Nephron (organoid): ENCODE data around the gene C1orf35.
A peak's percentile ranks its signal among the peaks of the same experiment; 100 is the strongest.

ENCODE experiments used
- H3K27ac Mint-ChIP-seq, 3 experiments: 2 replicates each; pipeline ENCODE4 v1.8.0; 2020; ENCODE audit warnings: mixed read lengths in 3 of 3, mild to moderate bottlenecking in 2 of 3, moderate library complexity in 1 of 3
- H3K27me3 Mint-ChIP-seq: 2 replicates; pipeline ENCODE4 v1.8.0; 2021; ENCODE audit warnings: low read depth, mild to moderate bottlenecking, moderate library complexity, mixed read lengths
- H3K36me3 Mint-ChIP-seq: 2 replicates; pipeline ENCODE4 v1.8.0; 2020; ENCODE audit warnings: low read depth, mixed read lengths
- H3K4me1 Mint-ChIP-seq: 2 replicates; pipeline ENCODE4 v1.8.0; 2020; ENCODE audit warnings: mixed read lengths
- H3K4me3 Mint-ChIP-seq, 3 experiments: 2 replicates each; pipeline ENCODE4 v1.8.0; 2020; ENCODE audit warnings: mild to moderate bottlenecking in 3 of 3, mixed read lengths in 3 of 3, moderate library complexity in 2 of 3
- H3K9me3 Mint-ChIP-seq: 2 replicates; pipeline ENCODE4 v1.8.0; 2020; ENCODE audit warnings: mixed read lengths
- CTCF ChIP-seq, 3 experiments: fragments of 200-600 bp; sonication (generic); IDR thresholded peaks; one replicate each; pipeline ENCODE4 v1.5.0; 2021; ENCODE audit warnings: antibody characterized with exemption in 3 of 3; ENCODE audit not compliant: unreplicated experiment in 3 of 3

Gene C1orf35

GRCh38 chr1:228150120-228150460, 47.0 kb upstream of the C1orf35 start:
- Mint-ChIP-seq H3K4me1 (no peaks in the 10 kb centered on the region), H3K27ac (peak overlapping the region in 2 of 3 experiments; percentile 44 to 89), H3K27me3 (no peaks in the 10 kb centered on the region), H3K36me3 (no peaks in the 10 kb centered on the region), H3K4me3 (peak overlapping the region in 1 of 3 experiments; percentile 41), H3K9me3 (no peaks in the 10 kb centered on the region)
- no peak for TF ChIP-seq CTCF (IDR thresholded peaks at IDR 0.05; ENCODE audit: unreplicated experiment in 3 of 3)

DNA sequence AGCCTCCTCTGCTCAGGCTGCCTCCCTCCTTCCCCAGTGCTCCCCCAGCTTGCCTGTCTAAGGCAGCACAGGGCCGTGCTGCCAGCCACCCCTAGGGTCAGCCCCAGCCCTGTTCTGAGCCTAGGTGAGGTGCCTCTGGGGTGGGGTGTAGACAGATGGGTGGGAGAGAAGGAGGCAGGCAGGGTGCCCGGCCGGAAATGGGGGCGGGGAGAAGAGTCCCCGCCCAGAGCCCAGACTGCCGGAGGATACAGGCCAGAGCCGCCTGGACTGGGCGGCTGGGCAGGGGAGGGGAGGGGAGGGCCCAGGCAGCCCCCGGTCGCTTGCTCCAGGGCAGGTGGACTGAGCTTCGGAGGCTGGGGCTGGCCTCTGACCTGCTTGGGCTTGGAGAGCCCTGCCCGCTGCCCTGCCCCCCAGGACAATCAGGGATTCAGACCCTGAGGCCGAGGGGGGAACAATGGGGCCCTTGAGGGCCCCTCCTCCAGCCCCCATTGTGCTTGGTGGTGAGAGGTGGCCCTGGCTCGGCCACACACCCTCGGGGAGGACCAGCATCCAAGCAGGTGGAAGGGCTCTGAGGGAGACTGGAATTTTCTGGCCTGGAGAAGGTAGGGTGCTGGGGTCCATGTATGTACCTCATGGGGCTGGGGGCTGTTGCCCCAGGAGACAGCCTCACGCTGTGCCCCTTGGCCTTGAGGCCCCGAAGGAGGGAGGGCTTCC, 46.4 kb upstream of the C1orf35 start, which contains the start of gene GJC2:
GJC2 (plus strand) TSS at position 525 of the 714 bp plus-strand sequence. CDS start 7,829 bp downstream, outside the sequence.
- no peaks in the 10 kb centered on the region for H3K36me3 Mint-ChIP-seq
- no peaks in the 10 kb centered on the region for H3K9me3 Mint-ChIP-seq
- H3K27ac Mint-ChIP-seq, result peak within 1 kb of the TSS in 2 of 3 experiments; percentile 46 to 89
- no peaks in the 10 kb centered on the region for H3K27me3 Mint-ChIP-seq
- TF ChIP-seq CTCF (IDR thresholded peaks at IDR 0.05; ENCODE audit: unreplicated experiment in 3 of 3), result no peak
- H3K4me3 Mint-ChIP-seq, result peak within 1 kb of the TSS in 1 of 3 experiments; percentile 41
- no peaks in the 10 kb centered on the region for H3K4me1 Mint-ChIP-seq

- Mint-ChIP-seq H3K9me3 (no peaks in the 10 kb centered on the region), H3K27me3 (no peaks in the 10 kb centered on the region), H3K4me1 (peaks cover 1% of the 10 kb centered on the region), H3K4me3 (no peak overlapping the region), H3K36me3 (no peaks in the 10 kb centered on the region), H3K27ac (no peak overlapping the region)
- TF ChIP-seq CTCF (IDR thresholded peaks at IDR 0.05; ENCODE audit: unreplicated experiment in 3 of 3), result no peak
These were observed 45.8 kb upstream of the C1orf35 start for GRCh38 chr1:228148935-228149405.

DNA sequence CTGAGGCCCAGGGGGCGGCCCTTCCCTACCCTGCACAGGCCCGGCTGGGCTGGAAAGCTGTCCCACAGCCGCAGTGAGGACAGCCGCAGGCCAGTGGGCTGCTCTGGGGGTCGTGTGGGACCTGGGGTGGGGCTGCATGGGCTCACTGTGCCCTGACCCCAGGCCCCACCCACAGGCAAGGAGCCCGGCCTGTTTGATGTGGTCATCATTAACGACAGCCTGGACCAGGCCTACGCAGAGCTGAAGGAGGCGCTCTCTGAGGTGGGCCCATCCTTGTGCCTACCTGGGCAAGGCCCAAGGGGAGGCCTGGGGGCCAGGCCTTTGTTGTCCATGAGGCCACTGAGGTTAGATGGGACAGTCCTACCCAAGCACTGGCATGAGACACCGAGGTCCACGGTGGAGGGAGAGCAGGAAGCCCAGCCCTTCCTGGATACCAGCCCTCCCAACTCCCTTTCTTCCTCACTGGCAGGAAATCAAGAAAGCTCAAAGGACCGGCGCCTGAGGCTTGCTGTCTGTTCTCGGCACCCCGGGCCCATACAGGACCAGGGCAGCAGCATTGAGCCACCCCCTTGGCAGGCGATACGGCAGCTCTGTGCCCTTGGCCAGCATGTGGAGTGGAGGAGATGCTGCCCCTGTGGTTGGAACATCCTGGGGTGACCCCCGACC, 45.2 kb upstream of the C1orf35 start:
- no peak overlapping the region for H3K4me3 Mint-ChIP-seq
- TF ChIP-seq CTCF (IDR thresholded peaks at IDR 0.05; ENCODE audit: unreplicated experiment in 3 of 3), result no peak
- peaks cover 8% of the 10 kb centered on the region for H3K4me1 Mint-ChIP-seq
- no peaks in the 10 kb centered on the region for H3K27me3 Mint-ChIP-seq
- H3K27ac Mint-ChIP-seq, result no peak overlapping the region
- H3K9me3 Mint-ChIP-seq, result no peaks in the 10 kb centered on the region
- H3K36me3 Mint-ChIP-seq, result no peaks in the 10 kb centered on the region

DNA sequence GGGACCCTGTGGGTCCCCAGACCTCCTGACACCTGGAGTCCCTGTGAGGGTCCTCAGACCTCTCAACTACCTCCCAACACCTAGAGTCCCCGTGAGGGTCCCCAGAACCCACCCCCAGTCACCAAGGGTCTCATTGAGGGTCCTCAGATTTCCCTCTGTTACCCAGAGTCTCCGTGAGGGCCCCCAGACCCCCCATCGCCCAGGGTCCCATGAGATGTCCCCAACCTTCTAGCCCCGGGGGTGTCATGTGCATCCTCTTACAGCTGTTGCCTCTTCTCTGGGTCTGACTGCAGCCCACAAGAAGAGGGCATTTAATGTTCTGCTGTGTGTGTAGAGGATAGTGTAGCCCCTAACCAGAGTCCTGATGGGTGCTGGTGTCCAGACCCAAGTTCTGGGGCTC, 44.6 kb upstream of the C1orf35 start:
- TF ChIP-seq CTCF (IDR thresholded peaks at IDR 0.05; ENCODE audit: unreplicated experiment in 3 of 3), result no peak
- Mint-ChIP-seq H3K27me3 (no peaks in the 10 kb centered on the region), H3K9me3 (no peaks in the 10 kb centered on the region), H3K4me1 (peaks cover 13% of the 10 kb centered on the region), H3K4me3 (no peak overlapping the region), H3K36me3 (no peaks in the 10 kb centered on the region), H3K27ac (no peak overlapping the region)
